HEK293 (cell line): ENCODE data around the gene CXCL3.

Source experiments
- KLF8 ChIP-seq: fragments of 450-650 bp; formaldehyde crosslinking; IDR thresholded peaks from 2 replicates; pipeline ENCODE4 v1.5.1; 2016; ENCODE audit warnings: missing biosample characterization, missing genetic modification characterization
- ZNF658 ChIP-seq: fragments of 450-650 bp; formaldehyde crosslinking; IDR thresholded peaks from 2 replicates; pipeline ENCODE4; 2016; ENCODE audit warnings: missing biosample characterization, missing genetic modification characterization
- TF ChIP-seq, protein P1 (sequence below): fragments of 450-650 bp; formaldehyde crosslinking; IDR thresholded peaks from 2 replicates; pipeline ENCODE4 v1.5.1; 2016; ENCODE audit warnings: missing biosample characterization, missing genetic modification characterization
- TF ChIP-seq, protein P2 (sequence below): fragments of 450-650 bp; formaldehyde crosslinking; IDR thresholded peaks from 2 replicates; pipeline ENCODE4 v1.5.1; 2017; ENCODE audit warnings: missing biosample characterization, missing genetic modification characterization

DNA sequence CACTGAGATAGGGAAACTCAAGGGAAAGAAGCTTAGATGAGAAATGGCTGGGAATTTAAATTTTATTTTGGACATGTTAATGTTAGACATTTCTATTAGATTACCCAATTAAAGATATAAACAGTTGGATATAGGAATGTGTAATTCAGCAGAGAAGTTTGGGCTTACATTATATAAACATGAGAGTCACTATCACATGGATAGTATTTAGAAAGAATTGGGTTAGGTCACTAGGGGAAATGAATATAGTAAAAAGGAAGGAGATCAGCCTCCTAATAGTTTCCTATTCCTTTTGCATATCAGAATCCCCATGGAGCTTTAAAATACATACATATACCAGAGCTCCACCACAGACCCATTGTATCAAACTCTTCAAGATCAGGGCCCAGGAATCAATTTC lies 20.4 kb downstream of the CXCL3 start:
- TF ChIP-seq, protein P1, sequence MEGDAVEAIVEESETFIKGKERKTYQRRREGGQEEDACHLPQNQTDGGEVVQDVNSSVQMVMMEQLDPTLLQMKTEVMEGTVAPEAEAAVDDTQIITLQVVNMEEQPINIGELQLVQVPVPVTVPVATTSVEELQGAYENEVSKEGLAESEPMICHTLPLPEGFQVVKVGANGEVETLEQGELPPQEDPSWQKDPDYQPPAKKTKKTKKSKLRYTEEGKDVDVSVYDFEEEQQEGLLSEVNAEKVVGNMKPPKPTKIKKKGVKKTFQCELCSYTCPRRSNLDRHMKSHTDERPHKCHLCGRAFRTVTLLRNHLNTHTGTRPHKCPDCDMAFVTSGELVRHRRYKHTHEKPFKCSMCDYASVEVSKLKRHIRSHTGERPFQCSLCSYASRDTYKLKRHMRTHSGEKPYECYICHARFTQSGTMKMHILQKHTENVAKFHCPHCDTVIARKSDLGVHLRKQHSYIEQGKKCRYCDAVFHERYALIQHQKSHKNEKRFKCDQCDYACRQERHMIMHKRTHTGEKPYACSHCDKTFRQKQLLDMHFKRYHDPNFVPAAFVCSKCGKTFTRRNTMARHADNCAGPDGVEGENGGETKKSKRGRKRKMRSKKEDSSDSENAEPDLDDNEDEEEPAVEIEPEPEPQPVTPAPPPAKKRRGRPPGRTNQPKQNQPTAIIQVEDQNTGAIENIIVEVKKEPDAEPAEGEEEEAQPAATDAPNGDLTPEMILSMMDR: no peak
- no peak for TF ChIP-seq ZNF658 (tag by site-specific recombination)
- TF ChIP-seq, protein P2, sequence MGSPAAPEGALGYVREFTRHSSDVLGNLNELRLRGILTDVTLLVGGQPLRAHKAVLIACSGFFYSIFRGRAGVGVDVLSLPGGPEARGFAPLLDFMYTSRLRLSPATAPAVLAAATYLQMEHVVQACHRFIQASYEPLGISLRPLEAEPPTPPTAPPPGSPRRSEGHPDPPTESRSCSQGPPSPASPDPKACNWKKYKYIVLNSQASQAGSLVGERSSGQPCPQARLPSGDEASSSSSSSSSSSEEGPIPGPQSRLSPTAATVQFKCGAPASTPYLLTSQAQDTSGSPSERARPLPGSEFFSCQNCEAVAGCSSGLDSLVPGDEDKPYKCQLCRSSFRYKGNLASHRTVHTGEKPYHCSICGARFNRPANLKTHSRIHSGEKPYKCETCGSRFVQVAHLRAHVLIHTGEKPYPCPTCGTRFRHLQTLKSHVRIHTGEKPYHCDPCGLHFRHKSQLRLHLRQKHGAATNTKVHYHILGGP (tag by site-specific recombination): no peak
- no peak for TF ChIP-seq KLF8
